ENCODE data around the gene SORCS2.

The SORCS2 gene

GRCh38 chr4:7333024-7333780, 140.9 kb downstream of the SORCS2 start:
- CTCF ChIA-PET = interaction anchor here (1.6 kb wide), 1 partner anchor 182 kb away, joined by 3 read pairs; no protein-coding TSS in a partner anchor
- Histone ChIP-seq H3K4me1 (ENCODE audit: control insufficient read depth, insufficient read depth, low read length) (no peaks in the 10 kb centered on the region), H3K4me3 (ENCODE audit: low read depth, low read length) (no peak overlapping the region), H3K36me3 (ENCODE audit: control insufficient read depth in 2 of 2, insufficient read depth in 1 of 2, low read length in 2 of 2) (no peaks in the 10 kb centered on the region), H3K27ac (ENCODE audit: extremely low read depth, low read depth, low read length) (no peak overlapping the region), H3K9me3 (ENCODE audit: control insufficient read depth, insufficient read depth, low read depth, low read length) (no peaks in the 10 kb centered on the region)
- TF ChIP-seq ZNF132 (tag by site-specific recombination; IDR thresholded peaks at IDR 0.05; ENCODE audit: borderline replicate concordance) (no peak), KLF8 (tag by site-specific recombination; IDR thresholded peaks at IDR 0.05) (no peak), ZNF521 (tag by site-specific recombination; IDR thresholded peaks at IDR 0.05) (no peak), KLF1 (tag by site-specific recombination; IDR thresholded peaks at IDR 0.05) (0 out of 2 replicates have a peak, but pooled peaks have one; percentile 16)
- POLR2A ChIA-PET = no interaction called here

GRCh38 chr4:7333801-7334421, 141.6 kb downstream of the SORCS2 start:
- ChIA-PET CTCF (interaction anchor here (0.6 to 1.6 kb wide), 2 partner anchors 71 to 183 kb away, joined by 3 to 5 read pairs; no protein-coding TSS in a partner anchor), POLR2A (interaction anchor here (0.7 kb wide), 1 partner anchor 138 kb away, joined by 4 read pairs; no protein-coding TSS in a partner anchor)

GRCh38 chr4:7334521-7335275, 142.4 kb downstream of the SORCS2 start:
- Histone ChIP-seq H3K36me3 (ENCODE audit: control insufficient read depth in 2 of 2, insufficient read depth in 1 of 2, low read length in 2 of 2) (no peaks in the 10 kb centered on the region), H3K9me3 (ENCODE audit: control insufficient read depth, insufficient read depth, low read depth, low read length) (no peaks in the 10 kb centered on the region), H3K4me1 (ENCODE audit: control insufficient read depth, insufficient read depth, low read length) (no peaks in the 10 kb centered on the region), H3K27ac (ENCODE audit: extremely low read depth, low read depth, low read length) (no peak overlapping the region), H3K4me3 (ENCODE audit: low read depth, low read length) (no peak overlapping the region)
- CTCF ChIA-PET = interaction anchor here (0.6 to 2.3 kb wide), 12 partner anchors 22 to 1076 kb away, joined by 3 to 11 read pairs (median 4); no protein-coding TSS in a partner anchor
- POLR2A ChIA-PET = interaction anchor here (0.7 kb wide), 1 partner anchor 139 kb away, joined by 4 read pairs; no protein-coding TSS in a partner anchor
- TF ChIP-seq ZNF48 (tag by site-specific recombination; IDR thresholded peaks at IDR 0.05) = no peak
- no peak for TF ChIP-seq HIC1 (tag by site-specific recombination; IDR thresholded peaks at IDR 0.05)
- TF ChIP-seq IKZF3 (tag by site-specific recombination; IDR thresholded peaks at IDR 0.05) = no peak
- TF ChIP-seq ZNF362 (tag by site-specific recombination; IDR thresholded peaks at IDR 0.05) = no peak
- TF ChIP-seq ZNF121 (tag by site-specific recombination; IDR thresholded peaks at IDR 0.05) = no peak
- TF ChIP-seq ZNF202 (tag by site-specific recombination; IDR thresholded peaks at IDR 0.05; ENCODE audit: borderline replicate concordance) = no peak
- TF ChIP-seq BCL11B (tag by site-specific recombination; IDR thresholded peaks at IDR 0.05; ENCODE audit: low read depth) = no peak
- TF ChIP-seq KLF7 (tag by site-specific recombination; IDR thresholded peaks at IDR 0.05; ENCODE audit: borderline replicate concordance) = no peak
- TF ChIP-seq ZBTB1 (tag by site-specific recombination; IDR thresholded peaks at IDR 0.05) = no peak
- no peak for TF ChIP-seq ZNF24 (tag by site-specific recombination; IDR thresholded peaks at IDR 0.05)
- no peak for TF ChIP-seq ZFP69B (tag by site-specific recombination; IDR thresholded peaks at IDR 0.05)
- TF ChIP-seq ZNF621 (tag by site-specific recombination; IDR thresholded peaks at IDR 0.05) = no peak

More at GRCh38 chr4:7333801-7334421, 141.6 kb downstream of the SORCS2 start:
- Histone ChIP-seq H3K27ac (ENCODE audit: extremely low read depth, low read depth, low read length) (no peak overlapping the region), H3K4me3 (ENCODE audit: low read depth, low read length) (no peak overlapping the region), H3K36me3 (ENCODE audit: control insufficient read depth in 2 of 2, insufficient read depth in 1 of 2, low read length in 2 of 2) (no peaks in the 10 kb centered on the region), H3K4me1 (ENCODE audit: control insufficient read depth, insufficient read depth, low read length) (no peaks in the 10 kb centered on the region), H3K9me3 (ENCODE audit: control insufficient read depth, insufficient read depth, low read depth, low read length) (no peaks in the 10 kb centered on the region)
- no peak for TF ChIP-seq ZNF670 (tag by site-specific recombination; IDR thresholded peaks at IDR 0.05; ENCODE audit: low read depth)
- no peak for TF ChIP-seq WT1 (tag by site-specific recombination; IDR thresholded peaks at IDR 0.05)
- no peak for TF ChIP-seq ZNF473 (tag by site-specific recombination; IDR thresholded peaks at IDR 0.05)
- TF ChIP-seq ZNF48 (tag by site-specific recombination; IDR thresholded peaks at IDR 0.05) = no peak
- no peak for TF ChIP-seq ZNF19 (tag by site-specific recombination; IDR thresholded peaks at IDR 0.05; ENCODE audit: low read depth)
- TF ChIP-seq KLF1 (tag by site-specific recombination; IDR thresholded peaks at IDR 0.05) = no peak
- TF ChIP-seq SCRT1 (tag by site-specific recombination; IDR thresholded peaks at IDR 0.05; ENCODE audit: borderline replicate concordance) = no peak
- TF ChIP-seq ZNF362 (tag by site-specific recombination; IDR thresholded peaks at IDR 0.05) = no peak
- no peak for TF ChIP-seq EGR2 (tag by site-specific recombination; IDR thresholded peaks at IDR 0.05; ENCODE audit: low read depth)

Data from HEK293 (cell line).